GM18870 (cell line): ENCODE results near the gene MYEF2.

Experiments used
- ATAC-seq: cut with Tn5 transposase; IDR thresholded peaks from one replicate; pipeline ENCODE4 v1.9.1; 2021; ENCODE audit warnings: moderate library complexity; ENCODE audit not compliant: unreplicated experiment

The MYEF2 gene

GRCh38 chr15:48145923-48146322 is 32.2 kb downstream of the MYEF2 start:
- no peak for ATAC-seq

GRCh38 chr15:48144889-48145288 is 33.2 kb downstream of the MYEF2 start:
- peak; percentile 70 for ATAC-seq

GRCh38 chr15:48143856-48144255 is 34.2 kb downstream of the MYEF2 start:
- no peak for ATAC-seq

- ATAC-seq = no peak
Measured at GRCh38 chr15:48132874-48133273, 45.2 kb downstream of the MYEF2 start.

- ATAC-seq = no peak
Measured at GRCh38 chr15:48131324-48131723, 46.8 kb downstream of the MYEF2 start.

- ATAC-seq = no peak
Measured at GRCh38 chr15:48126667-48127355, 51.3 kb downstream of the MYEF2 start.

GRCh38 chr15:48121849-48122248 is 56.2 kb downstream of the MYEF2 start:
- no peak for ATAC-seq

GRCh38 chr15:48120745-48121144 is 57.4 kb downstream of the MYEF2 start, which contains the start of gene SLC24A5:
Gene SLC24A5, plus strand, starts transcription at chr15:48120990. Its CDS starts 55 bp downstream, at chr15:48121045.
- no peak for ATAC-seq

GRCh38 chr15:48119277-48119676 is 58.8 kb downstream of the MYEF2 start:
- no peak for ATAC-seq

- ATAC-seq = no peak
Measured at GRCh38 chr15:48112242-48112641, 65.9 kb downstream of the MYEF2 start.

- ATAC-seq = no peak
Measured at GRCh38 chr15:48109856-48110531, 68.1 kb downstream of the MYEF2 start.

- ATAC-seq = no peak
Measured at GRCh38 chr15:48109212-48109611, 68.9 kb downstream of the MYEF2 start.

GRCh38 chr15:48105936-48106335 is 72.2 kb downstream of the MYEF2 start:
- ATAC-seq = no peak

- ATAC-seq = no peak
Measured at GRCh38 chr15:48103647-48104046, 74.4 kb downstream of the MYEF2 start.

GRCh38 chr15:48102167-48102566 is 75.9 kb downstream of the MYEF2 start:
- no peak for ATAC-seq

- ATAC-seq = no peak
Measured at GRCh38 chr15:48101376-48101961, 76.6 kb downstream of the MYEF2 start.

- ATAC-seq = no peak
Measured at GRCh38 chr15:48097264-48097663, 80.8 kb downstream of the MYEF2 start.

GRCh38 chr15:48096813-48097212 is 81.3 kb downstream of the MYEF2 start:
- no peak for ATAC-seq

GRCh38 chr15:48096355-48096786 is 81.7 kb downstream of the MYEF2 start:
- peak; percentile 88 for ATAC-seq

GRCh38 chr15:48091522-48091921 is 86.6 kb downstream of the MYEF2 start:
- ATAC-seq = no peak

GRCh38 chr15:48090666-48091065 is 87.4 kb downstream of the MYEF2 start:
- no peak for ATAC-seq

GRCh38 chr15:48090115-48090514 is 88.0 kb downstream of the MYEF2 start:
- no peak for ATAC-seq
